NCI-H128 (cell line): Measurements from ENCODE around the gene CAMK2G.
"Not testable (repeated sequence)": the region's sequence is repeated elsewhere in the genome, so short reads cannot be mapped to it uniquely, and the experiment has no call there.

Source experiments
- DNase-seq: peaks from one replicate; lab custom pipeline; 2025; ENCODE audit not compliant: unreplicated experiment; lab: John Stamatoyannopoulos, UW

The CAMK2G gene

GRCh38 chr10:73874267-73875138, at the start of gene CAMK2G:
TSS of gene CAMK2G (minus strand) at chr10:73874555. CDS start at chr10:73874461, 94 bp downstream.
- DNase-seq: no peak

- DNase-seq: no peak
Observed at GRCh38 chr10:73922864-73923133, 48.4 kb upstream of the CAMK2G start.

GRCh38 chr10:73922007-73922863, 47.9 kb upstream of the CAMK2G start:
- DNase-seq: no peak

- DNase-seq: no peak
Observed at GRCh38 chr10:73920089-73920488, 45.7 kb upstream of the CAMK2G start.

- DNase-seq: not testable (repeated sequence)
Observed at GRCh38 chr10:73919481-73919880, 45.1 kb upstream of the CAMK2G start.

- no peak for DNase-seq
Observed at GRCh38 chr10:73917566-73918305, 43.4 kb upstream of the CAMK2G start.

- DNase-seq: no peak
Observed at GRCh38 chr10:73916761-73917470, 42.6 kb upstream of the CAMK2G start.

GRCh38 chr10:73915206-73915851, 41.0 kb upstream of the CAMK2G start:
- DNase-seq: no peak

GRCh38 chr10:73914036-73914435, 39.7 kb upstream of the CAMK2G start:
- DNase-seq: no peak

- DNase-seq: no peak
Observed at GRCh38 chr10:73911553-73912004, 37.2 kb upstream of the CAMK2G start.

- no peak for DNase-seq
Observed at GRCh38 chr10:73910764-73911552, 36.6 kb upstream of the CAMK2G start, which contains the start of gene PLAU. TSS of gene PLAU (plus strand) at chr10:73911132. CDS start at chr10:73911556, 424 bp downstream.

GRCh38 chr10:73910401-73910763, 36.0 kb upstream of the CAMK2G start:
- DNase-seq: no peak

GRCh38 chr10:73909540-73910115, 35.3 kb upstream of the CAMK2G start:
- DNase-seq: no peak

- DNase-seq: no peak
Observed at GRCh38 chr10:73908853-73909539, 34.6 kb upstream of the CAMK2G start.

- no peak for DNase-seq
Observed at GRCh38 chr10:73907841-73908517, 33.6 kb upstream of the CAMK2G start.

GRCh38 chr10:73906524-73907447, 32.4 kb upstream of the CAMK2G start:
- no peak for DNase-seq
